Breast epithelium (tissue), 4 donors: ENCODE results near the gene VGF. TPM values are rescaled to one million over a fixed set of nuclear protein-coding genes. Genes with fewer than 3 reads are reported as not detected.
"Not testable (repeated sequence)": the region's sequence is repeated elsewhere in the genome, so short reads cannot be mapped to it uniquely, and the experiment has no call there.

Experiments
- DNase-seq, 2 donors: peaks; one replicate each; pipeline ENCODE4 v3.0.0-alpha.2; 2019; ENCODE audit warnings: low spot score in 2 of 2
- H3K27ac ChIP-seq, 2 donors: fragments of 200-600 bp; sonication (generic) in 1 of 2; one replicate each; pipeline ENCODE4 v1.5.1; 2016 to 2019; ENCODE audit warnings: mild to moderate bottlenecking in 1 of 2
- H3K27me3 ChIP-seq, 2 donors: fragments of 200-600 bp; sonication (generic) in 1 of 2; one replicate each; pipeline versions ENCODE4 v1.5.1 to v1.6.0; 2017 to 2019; ENCODE audit warnings: control low read depth in 1 of 2, mild to moderate bottlenecking in 1 of 2
- H3K36me3 ChIP-seq: fragments of 200-600 bp; one replicate; pipeline ENCODE4 v1.5.1; 2019
- H3K4me1 ChIP-seq, 2 donors: fragments of 200-600 bp; sonication (generic); one replicate each; pipeline ENCODE4 v1.5.1; 2016 to 2019; ENCODE audit warnings: control low read depth in 1 of 2
- H3K4me3 ChIP-seq, 3 donors: fragments of 200-600 bp; sonication (generic); 1 replicate in 2 of 3; 2 replicates in 1 of 3; pipeline ENCODE4 v1.5.1; 2016 to 2019; ENCODE audit warnings: mild to moderate bottlenecking in 3 of 3, moderate library complexity in 2 of 3
- H3K9me3 ChIP-seq, 2 donors: fragments of 200-600 bp; sonication (generic) in 1 of 2; one replicate each; pipeline ENCODE4 v1.5.1; 2016 to 2019; ENCODE audit warnings: control low read depth in 1 of 2
- CTCF ChIP-seq, 3 donors: fragments of 450-650 bp; IDR thresholded peaks; one replicate each; pipeline ENCODE4 v1.5.1; 2016 to 2017; ENCODE audit warnings: antibody characterized with exemption in 3 of 3, mild to moderate bottlenecking in 3 of 3, moderate library complexity in 3 of 3
- POLR2A ChIP-seq: fragments of 450-650 bp; IDR thresholded peaks from one replicate; pipeline ENCODE4 v1.6.1; 2016; ENCODE audit warnings: antibody characterized with exemption, mild to moderate bottlenecking, moderate library complexity
- POLR2AphosphoS5 ChIP-seq, 3 donors: sonication (generic); formaldehyde crosslinking; IDR thresholded peaks; one replicate each; pipeline ENCODE4 v1.6.1; 2017; ENCODE audit warnings: antibody characterized with exemption in 3 of 3
- intact Hi-C: fragments of 100-400 bp; cut with DNase I; formaldehyde crosslinking; loops from one replicate; pipeline ENCODE4 v1.15.1; 2023; ENCODE audit warnings: low total_unique reads
- total RNA-seq, 3 donors: library from RNA; depleted of rRNA; stranded (reverse); fragments of >200 nt; gene quantifications; one replicate each; pipeline ENCODE4 v1.1.0, GENCODE V29; 2016

VGF gene
- total RNA-seq, 3 donors from 2014 or later, result 0.16 TPM; not detected in 2

GRCh38 chr7:101207459-101207858 lies 42.1 kb upstream of the VGF start:
- Histone ChIP-seq H3K27ac (no peak overlapping the region), H3K36me3 (no peaks in the 10 kb centered on the region), H3K27me3 (peaks cover 0 to 10% of the 10 kb centered on the region in 2 donors), H3K9me3 (no peaks in the 10 kb centered on the region), H3K4me3 (no peak overlapping the region), H3K4me1 (no peaks in the 10 kb centered on the region)
- no peak for DNase-seq
- intact Hi-C loops, result loop anchor here (10.0 kb wide), 1 partner anchor 47 kb away; no protein-coding TSS in a partner anchor
- no peak for TF ChIP-seq CTCF (IDR thresholded peaks at IDR 0.05)
- no peak for TF ChIP-seq POLR2AphosphoS5 (IDR thresholded peaks at IDR 0.05)
- no peak for TF ChIP-seq POLR2A

- peaks cover 0 to 18% of the 10 kb centered on the region in 2 donors for H3K27me3 ChIP-seq
- intact Hi-C loops, result loop anchor here (10.0 kb wide), 1 partner anchor 48 kb away; no protein-coding TSS in a partner anchor
- H3K4me3 ChIP-seq, result no peak overlapping the region
- TF ChIP-seq POLR2AphosphoS5 (IDR thresholded peaks at IDR 0.05), result no peak
- no peak for TF ChIP-seq CTCF (IDR thresholded peaks at IDR 0.05)
- no peak for TF ChIP-seq POLR2A
- H3K4me1 ChIP-seq, result no peaks in the 10 kb centered on the region
- H3K36me3 ChIP-seq, result no peaks in the 10 kb centered on the region
- no peak overlapping the region for H3K27ac ChIP-seq
- no peak for DNase-seq
- H3K9me3 ChIP-seq, result no peaks in the 10 kb centered on the region
These were observed 41.3 kb upstream of the VGF start for GRCh38 chr7:101206665-101207042.

- Histone ChIP-seq H3K4me1 (no peaks in the 10 kb centered on the region), H3K27ac (no peak overlapping the region), H3K27me3 (peaks cover 0 to 22% of the 10 kb centered on the region in 2 donors), H3K36me3 (no peaks in the 10 kb centered on the region), H3K9me3 (no peaks in the 10 kb centered on the region), H3K4me3 (no peak overlapping the region)
- intact Hi-C loops, result loop anchor here (10.0 kb wide), 1 partner anchor 49 kb away; no protein-coding TSS in a partner anchor
- no peak for TF ChIP-seq POLR2AphosphoS5 (IDR thresholded peaks at IDR 0.05)
- no peak for DNase-seq
These were observed 40.7 kb upstream of the VGF start for GRCh38 chr7:101205901-101206664.

GRCh38 chr7:101203740-101204738 lies 38.7 kb upstream of the VGF start:
- not testable (repeated sequence) for H3K4me1 ChIP-seq, DNase-seq, H3K4me3 ChIP-seq, H3K27ac ChIP-seq, H3K9me3 ChIP-seq, H3K36me3 ChIP-seq
- intact Hi-C loops, result loop anchor here (10.0 kb wide), 1 partner anchor 51 kb away; no protein-coding TSS in a partner anchor
- peaks cover 0 to 34% of the 10 kb centered on the region in 2 donors for H3K27me3 ChIP-seq

- no peak for TF ChIP-seq CTCF (IDR thresholded peaks at IDR 0.05)
- no peak for TF ChIP-seq POLR2A
- TF ChIP-seq POLR2AphosphoS5 (IDR thresholded peaks at IDR 0.05), result no peak
- H3K4me3 ChIP-seq, result no peak overlapping the region
- peaks cover 0 to 41% of the 10 kb centered on the region in 2 donors for H3K27me3 ChIP-seq
- DNase-seq, result no peak
- no peaks in the 10 kb centered on the region for H3K36me3 ChIP-seq
- intact Hi-C loops, result loop anchor here (10.0 kb wide), 1 partner anchor 52 kb away; no protein-coding TSS in a partner anchor
- no peaks in the 10 kb centered on the region for H3K4me1 ChIP-seq
- no peak overlapping the region for H3K27ac ChIP-seq
- no peaks in the 10 kb centered on the region for H3K9me3 ChIP-seq
These were observed 37.2 kb upstream of the VGF start for GRCh38 chr7:101202603-101202918.
